ENCODE results near the gene KLHDC4.
"Not testable (repeated sequence)": the region's sequence is repeated elsewhere in the genome, so short reads cannot be mapped to it uniquely, and the experiment has no call there.

Gene KLHDC4

GRCh38 chr16:87787451-87788091 is 21.8 kb upstream of the KLHDC4 start:
- DNase-seq: not testable (repeated sequence)

GRCh38 chr16:87784812-87785211 is 19.0 kb upstream of the KLHDC4 start:
- DNase-seq: no peak

- DNase-seq: no peak
These were observed 16.2 kb upstream of the KLHDC4 start for GRCh38 chr16:87782033-87782432.

GRCh38 chr16:87780385-87780989 is 14.7 kb upstream of the KLHDC4 start:
- DNase-seq: peak; percentile 47

- peak; percentile 93 for DNase-seq
These were observed 13.2 kb upstream of the KLHDC4 start for GRCh38 chr16:87778830-87779579.

GRCh38 chr16:87778476-87778829 is 12.7 kb upstream of the KLHDC4 start:
- no peak for DNase-seq

- DNase-seq: not testable (repeated sequence)
These were observed 8.1 kb upstream of the KLHDC4 start for GRCh38 chr16:87773836-87774235.

GRCh38 chr16:87767456-87767855 is 1.7 kb upstream of the KLHDC4 start:
- DNase-seq: not testable (repeated sequence)

- no peak for DNase-seq
These were observed 655 bp upstream of the KLHDC4 start for GRCh38 chr16:87766485-87766797.

GRCh38 chr16:87765473-87765775 is 362 bp downstream of the KLHDC4 start:
- DNase-seq: no peak

GRCh38 chr16:87764600-87765472 is 950 bp downstream of the KLHDC4 start:
- no peak for DNase-seq

- no peak for DNase-seq
These were observed 3.2 kb downstream of the KLHDC4 start for GRCh38 chr16:87762620-87763019.

GRCh38 chr16:87762071-87762571 is 3.7 kb downstream of the KLHDC4 start:
- DNase-seq: no peak

GRCh38 chr16:87761060-87761459 is 4.7 kb downstream of the KLHDC4 start:
- DNase-seq: no peak

GRCh38 chr16:87757841-87758426 is 7.9 kb downstream of the KLHDC4 start:
- DNase-seq: no peak

- DNase-seq: no peak
These were observed 11.3 kb downstream of the KLHDC4 start for GRCh38 chr16:87754535-87754934.

- no peak for DNase-seq
These were observed 18.0 kb downstream of the KLHDC4 start for GRCh38 chr16:87747626-87748414.

- no peak for DNase-seq
These were observed 19.6 kb downstream of the KLHDC4 start for GRCh38 chr16:87746178-87746577.

GRCh38 chr16:87744750-87745514 is 20.9 kb downstream of the KLHDC4 start:
- DNase-seq: no peak

- DNase-seq: no peak
These were observed 22.9 kb downstream of the KLHDC4 start for GRCh38 chr16:87742781-87743490.

Data from femur (tissue), 1 donor.